ENCODE measurements around the gene CHD9. TPM values are rescaled to one million over a fixed set of nuclear protein-coding genes. Genes with fewer than 3 reads are reported as not detected.

CHD9 gene
- total and polyA plus RNA-seq, 2 donors = 16.8 to 221 TPM

DNA sequence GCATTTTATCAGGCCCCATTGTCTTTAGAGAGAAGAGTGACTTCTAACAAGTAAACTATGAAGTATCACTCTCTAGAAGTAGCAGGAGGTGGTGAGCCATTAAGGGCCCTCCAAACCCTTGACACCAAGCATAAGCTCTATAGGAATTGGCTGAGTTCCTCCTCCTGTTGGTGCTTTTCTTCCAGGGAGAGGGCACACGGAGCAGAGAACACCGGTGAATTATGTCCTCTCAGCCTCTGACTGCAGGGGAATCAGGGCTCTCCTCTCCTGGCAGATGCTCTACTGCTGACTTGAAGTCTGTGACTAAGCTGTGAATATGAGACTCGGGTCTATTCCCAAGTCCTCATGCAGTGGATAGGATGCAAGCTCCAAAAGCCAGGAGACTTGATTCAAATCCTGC lies 32.3 kb downstream of the CHD9 start:
- Histone ChIP-seq H3K36me3 (ENCODE audit: insufficient read depth) (no peaks in the 10 kb centered on the region), H3K4me1 (ENCODE audit: insufficient read depth) (no peaks in the 10 kb centered on the region), H3K27ac (ENCODE audit: low read depth) (no peak overlapping the region), H3K4me3 (ENCODE audit: low read depth, low read length) (no peak overlapping the region)
- no peak for DNase-seq (ENCODE audit: extremely low spot score)
- WGBS = 42% methylated on average over 3 of the region's 3 CpGs

DNA sequence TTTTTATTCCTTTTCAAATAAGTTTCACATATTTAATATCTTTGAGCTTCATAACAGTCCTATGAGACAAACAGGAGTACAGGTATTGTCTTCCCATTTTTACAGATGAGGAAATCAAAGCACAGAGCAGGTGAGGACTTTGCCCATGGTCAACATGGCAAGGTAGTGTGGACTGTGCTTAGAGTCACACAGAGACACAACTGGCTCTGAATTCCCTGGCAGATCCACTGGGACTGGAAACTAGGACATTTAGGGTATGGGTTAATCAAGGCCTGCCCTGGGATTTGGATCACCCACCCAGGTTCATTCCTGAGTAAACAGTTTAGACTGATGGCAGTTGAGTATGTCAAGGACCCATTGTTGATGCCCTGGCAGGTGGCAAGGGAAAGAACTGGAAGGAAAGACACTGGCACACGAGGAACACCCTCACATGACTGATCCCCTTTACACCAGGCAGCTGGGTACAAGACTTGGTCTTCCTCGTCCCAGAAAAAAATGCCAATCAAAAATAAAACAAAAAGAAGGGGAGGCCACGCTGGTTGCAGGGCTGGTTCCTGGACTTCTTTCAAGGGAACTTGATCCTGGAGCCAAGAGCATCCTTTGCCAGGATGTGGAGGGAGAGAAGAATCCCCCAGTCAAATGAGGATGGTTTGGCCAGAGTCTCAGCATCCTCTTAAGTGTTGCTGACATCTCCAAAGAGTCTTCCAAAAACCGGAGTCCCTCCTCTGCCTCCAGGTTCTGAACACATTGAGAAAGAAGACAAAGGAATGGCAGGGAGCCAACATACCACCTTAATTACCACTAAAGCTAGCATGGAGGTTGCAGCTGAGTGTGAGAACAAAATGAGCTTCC lies 34.9 kb downstream of the CHD9 start:
- peak; percentile 42 for DNase-seq (ENCODE audit: extremely low spot score)
- Histone ChIP-seq H3K4me1 (ENCODE audit: insufficient read depth) (peaks cover 4% of the 10 kb centered on the region), H3K4me3 (ENCODE audit: low read depth, low read length) (no peak overlapping the region), H3K36me3 (ENCODE audit: insufficient read depth) (no peaks in the 10 kb centered on the region), H3K27ac (ENCODE audit: low read depth) (peak overlapping the region; percentile 43)
- WGBS = 15% methylated on average over 4 of the region's 4 CpGs

DNA sequence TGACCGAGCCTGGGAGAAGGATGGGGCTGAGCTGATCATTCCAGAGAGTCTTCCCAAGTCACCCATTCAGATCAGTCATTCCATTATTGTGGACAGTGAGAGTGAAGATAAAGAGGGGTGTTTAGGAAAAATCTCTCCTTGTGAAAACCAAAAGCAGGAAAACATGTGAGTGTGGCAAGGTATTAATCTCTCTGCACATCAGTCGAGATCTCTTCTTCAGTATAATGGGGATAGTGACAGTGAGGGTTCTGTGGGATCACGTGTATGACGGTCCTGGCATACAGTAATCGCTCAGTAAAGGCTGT lies 35.4 kb downstream of the CHD9 start:
- DNase-seq (ENCODE audit: extremely low spot score) = no peak
- Histone ChIP-seq H3K27ac (ENCODE audit: low read depth) (peak overlapping the region; percentile 44), H3K4me3 (ENCODE audit: low read depth, low read length) (no peak overlapping the region), H3K36me3 (ENCODE audit: insufficient read depth) (no peaks in the 10 kb centered on the region), H3K4me1 (ENCODE audit: insufficient read depth) (peaks cover 4% of the 10 kb centered on the region)
- WGBS = 22% methylated on average over 5 of the region's 5 CpGs

DNA sequence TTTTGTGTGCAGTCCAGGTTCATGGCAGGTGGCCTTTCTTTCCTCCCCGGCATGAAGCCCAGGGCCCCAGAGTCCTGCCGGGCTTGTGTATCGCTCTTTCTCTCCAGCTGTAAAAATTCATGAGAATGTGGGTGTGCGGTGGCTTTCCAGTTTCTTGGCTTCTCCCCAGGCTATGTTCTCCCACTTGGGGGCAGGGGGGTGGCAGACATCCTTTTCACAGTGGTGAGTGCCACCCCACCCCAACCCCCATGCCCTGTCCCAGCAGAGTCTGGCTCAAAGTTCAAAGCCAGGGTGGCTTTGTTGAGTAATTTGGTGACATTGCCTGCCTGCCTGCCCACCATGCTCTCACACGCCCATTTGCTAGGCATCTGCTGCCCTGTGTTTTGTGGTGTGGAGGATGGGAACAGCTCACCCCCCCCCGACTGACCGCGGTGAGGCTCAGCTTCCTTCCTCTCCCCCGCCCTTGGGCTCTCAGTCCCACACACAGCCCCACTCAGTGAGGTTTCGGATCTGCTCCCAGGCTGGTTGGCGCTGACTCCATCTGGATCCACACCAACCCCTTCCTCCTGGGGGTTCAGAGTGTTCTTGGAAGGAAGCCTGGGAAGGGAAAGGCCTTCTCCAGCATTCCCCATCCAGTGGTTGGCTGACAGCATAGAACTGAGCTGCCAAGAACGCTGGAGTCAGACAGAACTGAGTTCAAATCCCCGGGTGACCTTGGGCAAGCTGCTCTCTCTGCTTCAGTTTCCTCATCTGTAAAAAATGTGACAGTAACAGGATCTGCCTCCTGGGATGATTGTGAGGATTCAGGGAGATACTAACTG lies 36.0 kb downstream of the CHD9 start:
- Histone ChIP-seq H3K4me1 (ENCODE audit: insufficient read depth) (peaks cover 4% of the 10 kb centered on the region), H3K4me3 (ENCODE audit: low read depth, low read length) (no peak overlapping the region)

DNA sequence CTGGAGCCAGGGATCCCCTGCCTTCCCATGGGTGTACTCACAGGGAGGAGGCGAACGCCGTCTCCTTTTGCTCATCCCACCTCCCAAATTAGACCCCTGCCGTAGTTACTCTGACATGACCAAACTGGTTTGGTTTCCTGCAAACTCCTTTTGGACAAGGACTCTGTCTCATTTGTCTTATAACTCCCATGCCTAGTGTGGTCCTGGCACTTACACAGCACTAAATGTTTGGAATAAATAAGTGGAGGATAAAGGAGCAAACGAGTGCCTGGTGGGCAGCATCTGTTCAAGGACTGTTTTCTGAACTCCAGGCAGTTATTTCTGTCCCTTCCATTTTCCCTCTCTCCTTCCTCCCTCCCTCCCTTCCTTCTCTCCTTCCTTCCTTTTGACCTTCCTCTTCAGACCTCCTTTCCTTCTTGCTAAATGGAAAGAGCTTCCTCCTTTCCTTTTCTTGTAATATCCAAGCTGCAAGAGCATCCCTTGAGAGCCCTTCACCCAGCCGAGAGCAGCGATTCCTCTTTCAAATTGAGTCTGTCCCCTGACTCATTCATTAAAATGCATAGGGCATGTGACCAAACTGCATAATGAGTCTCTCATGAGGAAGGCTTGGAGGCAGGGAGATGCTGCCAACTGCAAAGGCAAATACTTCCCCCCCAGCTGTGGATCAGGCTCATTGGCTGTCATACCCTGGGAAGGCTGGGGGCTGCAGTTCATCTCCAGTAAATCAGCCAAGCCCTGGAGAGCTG lies 36.8 kb downstream of the CHD9 start:
- Histone ChIP-seq H3K27ac (ENCODE audit: low read depth) (peak overlapping the region; percentile 74), H3K4me1 (ENCODE audit: insufficient read depth) (peaks cover 4% of the 10 kb centered on the region), H3K4me3 (ENCODE audit: low read depth, low read length) (no peak overlapping the region), H3K36me3 (ENCODE audit: insufficient read depth) (no peaks in the 10 kb centered on the region)
- peak; percentile 64 for DNase-seq (ENCODE audit: extremely low spot score)
- 27% methylated on average over 7 of the region's 7 CpGs for WGBS

More for the DNA sequence above, 36.0 kb downstream of the CHD9 start:
- no peaks in the 10 kb centered on the region for H3K36me3 ChIP-seq (ENCODE audit: insufficient read depth)
- H3K27ac ChIP-seq (ENCODE audit: low read depth) = peak overlapping the region; percentile 74
- DNase-seq (ENCODE audit: extremely low spot score) = peak; percentile 94
- 9% methylated on average over 13 of the region's 13 CpGs for WGBS

DNA sequence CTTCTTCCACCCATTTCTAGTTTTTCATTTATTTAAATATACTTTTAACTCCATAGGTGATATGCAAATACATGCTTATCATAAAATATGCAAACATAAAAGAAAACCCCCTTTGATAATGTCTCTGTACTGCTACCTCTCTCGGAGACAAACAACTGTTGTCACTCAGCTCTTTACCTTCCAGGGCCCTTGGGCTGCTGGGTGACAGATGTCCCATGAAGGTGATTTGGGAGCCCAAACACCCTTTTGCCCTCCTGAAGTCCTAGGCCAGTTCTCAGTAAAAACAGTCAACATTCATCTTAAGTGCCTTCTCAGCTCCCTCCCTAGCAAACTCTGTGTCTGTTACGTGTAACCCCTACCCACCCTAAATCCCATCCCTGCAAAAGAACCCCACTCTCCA lies 37.5 kb downstream of the CHD9 start:
- 48% methylated on average over 2 of the region's 2 CpGs for WGBS
- no peak for DNase-seq (ENCODE audit: extremely low spot score)
- Histone ChIP-seq H3K27ac (ENCODE audit: low read depth) (no peak overlapping the region), H3K36me3 (ENCODE audit: insufficient read depth) (no peaks in the 10 kb centered on the region), H3K4me1 (ENCODE audit: insufficient read depth) (peaks cover 4% of the 10 kb centered on the region), H3K4me3 (ENCODE audit: low read depth, low read length) (no peak overlapping the region)

DNA sequence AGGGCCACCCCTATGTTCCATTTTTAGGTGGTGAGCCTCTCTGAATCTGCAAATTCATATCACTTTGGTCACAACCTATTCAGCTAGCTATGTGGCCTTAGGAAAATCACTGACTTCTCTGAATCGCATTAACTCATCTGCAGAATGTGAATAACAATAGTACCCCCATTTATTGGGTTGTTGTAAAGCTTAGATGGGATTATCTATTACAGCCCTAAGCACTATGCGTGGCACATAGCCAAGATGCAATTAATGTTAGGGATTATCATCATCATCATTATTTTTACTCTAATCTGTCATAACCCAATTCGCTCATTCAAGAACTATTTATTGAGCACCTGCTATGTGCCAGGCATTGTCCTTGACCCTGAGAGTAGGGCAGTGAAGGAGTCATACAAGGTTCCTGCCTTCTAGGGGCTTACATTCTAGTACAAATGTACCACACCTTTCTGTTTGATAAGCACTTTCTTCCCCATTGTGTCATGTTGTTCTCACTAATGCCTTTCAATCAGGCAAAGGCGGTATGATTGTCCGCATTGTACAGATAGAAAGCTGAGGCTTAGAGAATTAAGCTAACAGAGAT lies 38.5 kb downstream of the CHD9 start:
- Histone ChIP-seq H3K4me3 (ENCODE audit: low read depth, low read length) (no peak overlapping the region), H3K36me3 (ENCODE audit: insufficient read depth) (no peaks in the 10 kb centered on the region), H3K4me1 (ENCODE audit: insufficient read depth) (peaks cover 4% of the 10 kb centered on the region), H3K27ac (ENCODE audit: low read depth) (peak overlapping the region; percentile 46)
- DNase-seq (ENCODE audit: extremely low spot score) = no peak
- 96% methylated on average over 5 of the region's 5 CpGs for WGBS

DNA sequence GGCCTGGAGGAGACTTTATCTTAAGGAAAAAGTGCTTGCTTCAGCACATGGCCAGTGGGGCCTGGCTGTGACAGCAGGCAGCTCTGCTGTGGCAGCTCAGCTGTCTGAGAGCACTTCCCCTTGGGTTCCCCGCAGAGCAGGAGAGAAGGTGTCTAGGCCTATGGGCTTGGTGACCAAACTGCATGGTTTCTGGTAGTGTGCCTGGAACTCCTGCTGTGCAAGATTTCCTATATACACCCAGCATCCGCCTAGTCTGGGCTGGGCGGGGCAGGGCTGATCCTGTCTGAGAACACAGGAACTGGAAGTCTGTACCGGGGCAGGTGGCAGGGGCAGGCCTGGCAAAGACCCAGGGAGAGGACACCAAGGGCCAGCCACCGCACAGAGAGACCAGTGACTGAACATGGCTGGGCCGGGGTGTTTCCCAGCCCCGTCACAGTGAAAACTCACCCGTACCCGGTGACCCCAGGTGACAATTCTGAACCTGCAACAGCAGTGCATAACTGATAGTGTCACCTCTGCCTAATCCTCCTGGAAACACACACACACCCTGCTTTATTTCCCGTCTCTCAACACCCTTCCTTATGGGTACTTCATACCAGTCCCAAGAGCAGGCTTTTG lies 39.3 kb downstream of the CHD9 start:
- Histone ChIP-seq H3K27ac (ENCODE audit: low read depth) (peak overlapping the region; percentile 46), H3K4me1 (ENCODE audit: insufficient read depth) (peaks cover 4% of the 10 kb centered on the region)
- 65% methylated on average over 10 of the region's 10 CpGs for WGBS

DNA sequence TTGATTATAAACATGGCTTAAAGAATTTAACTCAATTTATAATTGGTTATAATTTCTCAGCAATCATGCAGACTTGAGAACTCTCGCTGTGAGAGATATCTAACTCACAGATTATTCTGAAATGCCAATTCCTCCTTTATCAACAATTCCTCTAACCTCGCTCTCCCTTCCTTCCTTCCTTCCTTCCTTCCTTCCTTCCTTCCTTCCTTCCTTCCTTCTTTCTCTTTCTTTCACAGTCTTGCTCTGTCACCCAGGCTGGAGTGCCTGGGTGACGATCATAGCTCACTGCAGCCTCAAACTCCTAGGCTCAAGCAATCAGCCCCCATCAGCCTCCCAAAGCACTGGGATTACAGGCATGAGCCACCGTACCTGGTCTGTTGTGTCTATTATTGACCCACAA lies 42.4 kb downstream of the CHD9 start:
- H3K4me1 ChIP-seq (ENCODE audit: insufficient read depth) = peaks cover 4% of the 10 kb centered on the region
- no peak overlapping the region for H3K4me3 ChIP-seq (ENCODE audit: low read depth, low read length)
- DNase-seq (ENCODE audit: extremely low spot score) = no peak
- WGBS = 67% methylated on average over 4 of the region's 4 CpGs
- no peaks in the 10 kb centered on the region for H3K36me3 ChIP-seq (ENCODE audit: insufficient read depth)
- no peak overlapping the region for H3K27ac ChIP-seq (ENCODE audit: low read depth)

More for the DNA sequence above, 39.3 kb downstream of the CHD9 start:
- H3K36me3 ChIP-seq (ENCODE audit: insufficient read depth) = no peaks in the 10 kb centered on the region
- H3K4me3 ChIP-seq (ENCODE audit: low read depth, low read length) = no peak overlapping the region
- no peak for DNase-seq (ENCODE audit: extremely low spot score)

DNA sequence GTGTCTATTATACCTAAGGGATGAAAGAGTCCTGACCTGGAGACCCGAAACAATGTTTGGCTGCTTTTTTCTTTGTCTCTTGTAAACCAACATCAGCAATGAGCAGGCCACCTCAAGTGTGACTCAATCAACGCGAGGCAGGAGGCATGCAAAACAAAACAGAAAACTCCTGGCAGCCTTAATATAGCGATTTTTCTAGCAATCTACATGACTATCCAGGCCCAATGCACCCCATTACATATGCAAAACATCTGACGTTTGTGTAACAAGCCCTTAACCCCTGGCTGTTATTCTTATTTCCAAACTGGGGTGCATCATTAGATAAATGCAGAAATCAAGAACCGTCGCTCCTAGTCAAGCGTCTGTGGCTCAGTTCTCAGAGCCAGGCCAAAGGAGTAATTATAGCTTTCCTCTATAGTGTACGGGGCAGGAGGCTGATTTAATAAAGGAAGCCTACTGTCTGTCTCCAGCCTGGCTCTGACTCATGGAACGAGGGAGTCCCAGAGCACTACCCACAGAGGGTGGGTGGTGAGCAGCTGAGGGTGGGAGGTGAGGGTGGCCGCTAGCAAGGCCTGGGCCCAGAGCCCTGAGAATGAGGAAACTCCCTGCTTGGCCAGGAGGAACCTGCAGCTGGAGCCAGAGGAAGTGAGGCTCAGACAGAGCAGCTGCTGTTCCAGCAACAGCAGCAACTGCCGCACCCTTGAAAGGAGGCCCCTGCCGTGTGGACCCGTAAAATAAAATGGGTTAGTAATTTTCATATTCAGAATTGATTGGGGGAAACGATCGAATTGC lies 43.9 kb downstream of the CHD9 start:
- peaks cover 4% of the 10 kb centered on the region for H3K4me1 ChIP-seq (ENCODE audit: insufficient read depth)
- H3K4me3 ChIP-seq (ENCODE audit: low read depth, low read length) = peak overlapping the region; percentile 29
- 11% methylated on average over 16 of the region's 16 CpGs for WGBS
- peak; percentile 77 for DNase-seq (ENCODE audit: extremely low spot score)
- H3K36me3 ChIP-seq (ENCODE audit: insufficient read depth) = no peaks in the 10 kb centered on the region
- H3K27ac ChIP-seq (ENCODE audit: low read depth) = peak overlapping the region; percentile 81

DNA sequence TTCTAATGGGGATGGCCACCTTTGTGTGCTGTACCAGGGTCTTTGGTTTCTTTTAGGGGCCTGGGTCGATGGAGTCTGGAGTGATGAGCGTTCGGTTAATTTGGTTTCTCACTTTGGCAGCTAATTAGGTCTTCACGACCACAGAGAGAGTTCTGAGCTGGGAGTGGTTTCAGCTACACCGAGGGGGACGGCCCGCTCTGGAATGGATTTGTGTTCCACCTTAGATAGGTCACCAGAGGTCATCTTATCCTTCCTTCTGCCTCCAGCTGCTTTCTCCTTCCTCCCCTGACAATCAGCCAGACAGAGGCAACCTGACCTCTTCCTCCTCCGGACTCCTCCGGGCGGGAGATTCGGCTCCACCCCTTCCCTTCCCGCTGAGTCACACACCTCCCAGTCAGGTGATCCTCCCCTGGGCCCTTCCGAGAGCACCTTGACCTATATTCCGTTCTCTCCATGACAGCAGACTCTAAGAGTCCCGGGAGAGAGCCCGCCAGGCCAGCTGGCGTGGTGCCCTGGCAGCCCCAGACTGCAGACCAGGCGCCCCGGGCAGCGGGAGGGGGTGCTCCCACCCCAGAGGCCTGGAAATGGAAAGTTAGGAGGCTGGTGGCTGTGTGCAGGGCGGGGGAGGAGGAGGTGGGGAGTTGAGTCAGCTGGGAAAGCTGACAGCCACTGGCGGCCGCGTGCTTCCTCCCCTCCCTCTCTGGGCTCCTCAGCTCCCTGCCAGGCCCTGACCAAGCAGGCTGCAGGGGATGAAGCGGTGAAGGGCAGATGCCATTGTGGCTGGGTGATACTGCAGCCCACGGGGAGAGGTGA lies 44.7 kb downstream of the CHD9 start:
- Histone ChIP-seq H3K4me1 (ENCODE audit: insufficient read depth) (no peaks in the 10 kb centered on the region), H3K36me3 (ENCODE audit: insufficient read depth) (no peaks in the 10 kb centered on the region), H3K27ac (ENCODE audit: low read depth) (peak overlapping the region; percentile 81), H3K4me3 (ENCODE audit: low read depth, low read length) (peak overlapping the region; percentile 29)
- peak; percentile 87 for DNase-seq (ENCODE audit: extremely low spot score)
- WGBS = 3% methylated on average over 26 of the region's 26 CpGs
